HepG2 (cell line): ENCODE measurements around the gene ZBTB48. TPM values are rescaled to one million over a fixed set of nuclear protein-coding genes. Genes with fewer than 3 reads are reported as not detected.

Source experiments
- ATF7-NPFF ChIP-seq: sonication (generic); formaldehyde crosslinking; IDR thresholded peaks from 2 replicates; pipeline ENCODE4 v1.8.1; 2023; ENCODE audit warnings: mild to moderate bottlenecking, low read depth, missing genetic modification reagents, moderate library complexity
- KLF12 ChIP-seq: sonication (generic); formaldehyde crosslinking; IDR thresholded peaks from 2 replicates; pipeline ENCODE4 v1.4.0; 2020; ENCODE audit warnings: missing genetic modification reagents, borderline replicate concordance
- MATR3 ChIP-seq: sonication (generic); formaldehyde crosslinking; IDR thresholded peaks from 2 replicates; pipeline ENCODE4 v1.4.0; 2020; ENCODE audit warnings: missing genetic modification reagents
- MAZ ChIP-seq, 2 experiments: sonication (generic) in 1 of 2; formaldehyde crosslinking in 1 of 2; IDR thresholded peaks; 2 replicates each; pipeline versions ENCODE4 v1.5.0 to v1.6.1; 2012 to 2020; ENCODE audit warnings: low read depth in 2 of 2, mild to moderate bottlenecking in 2 of 2, borderline replicate concordance in 1 of 2, improper control_type of control experiment in 1 of 2, low read length in 1 of 2, missing genetic modification reagents in 1 of 2, moderate library complexity in 1 of 2
- RELA ChIP-seq: sonication (generic); formaldehyde crosslinking; IDR thresholded peaks from 2 replicates; pipeline ENCODE4 v1.4.0; 2020; ENCODE audit warnings: missing genetic modification reagents
- TFDP1 ChIP-seq: IDR thresholded peaks from 2 replicates; pipeline ENCODE4 v1.6.1; 2016; ENCODE audit warnings: missing compliant biosample characterization, missing genetic modification reagents, borderline replicate concordance
- ZNF710 ChIP-seq: sonication (generic); formaldehyde crosslinking; IDR thresholded peaks from 2 replicates; pipeline ENCODE4 v1.5.0; 2020; ENCODE audit warnings: mild to moderate bottlenecking, missing genetic modification reagents, borderline replicate concordance
- ZNF839 ChIP-seq: sonication (generic); formaldehyde crosslinking; IDR thresholded peaks from 2 replicates; pipeline ENCODE4 v1.4.0; 2020; ENCODE audit warnings: missing genetic modification reagents, mild to moderate bottlenecking, borderline replicate concordance
- polyA plus RNA-seq, 8 experiments: library from polyadenylated mRNA; depleted of rRNA in 3 of 8; stranded (reverse) in 7 of 8; unstranded in 1 of 8; fragments of >200 nt; fragmentation: Illumina TruSeq in 4 of 8; extraction: Trizol in 4 of 8; gene quantifications; 2 replicates each; pipeline versions ENCODE4 v1.2.1 to v1.2.3, GENCODE V29; 2011 to 2016; ENCODE audit warnings: low read depth in 4 of 8, missing spikeins in 1 of 8, mixed read lengths in 1 of 8; ENCODE audit not compliant: insufficient read depth in 1 of 8
- total RNA-seq, 5 experiments: library from RNA; depleted of rRNA; stranded (reverse); fragments of >200 nt; fragmentation: Illumina TruSeq; extraction: Trizol; gene quantifications; 2 replicates each; pipeline ENCODE4 v1.2.3, GENCODE V29; 2016; ENCODE audit warnings: low read depth in 1 of 5
- TF ChIP-seq, protein P1 (sequence below), 2 experiments: sonication (generic) in 1 of 2; formaldehyde crosslinking in 1 of 2; IDR thresholded peaks; 2 replicates each; pipeline versions ENCODE4 v1.4.0 to v1.6.1; 2018 to 2020; ENCODE audit warnings: missing genetic modification reagents in 2 of 2, borderline replicate concordance in 1 of 2, low read depth in 1 of 2, mild to moderate bottlenecking in 1 of 2, missing biosample characterization in 1 of 2
- TF ChIP-seq, protein P2 (sequence below), 2 experiments: fragments of 450-650 bp in 1 of 2; sonication (generic) in 1 of 2; formaldehyde crosslinking in 1 of 2; IDR thresholded peaks; 2 replicates each; pipeline versions ENCODE4 v1.6.1 to v1.8.0; 2016 to 2022; ENCODE audit warnings: antibody characterized with exemption in 1 of 2, mild to moderate bottlenecking in 1 of 2, missing genetic modification reagents in 1 of 2
- TF ChIP-seq, protein P3 (sequence below): IDR thresholded peaks from 2 replicates; pipeline ENCODE4 v1.6.1; 2016; ENCODE audit warnings: missing genetic modification reagents, missing compliant biosample characterization

The ZBTB48 gene
- total and polyA plus RNA-seq, 2 of the 13 experiments (the other 11 are each of a cell fraction or from before 2014, with no cell fraction given) = 13.0 to 17.1 TPM

DNA sequence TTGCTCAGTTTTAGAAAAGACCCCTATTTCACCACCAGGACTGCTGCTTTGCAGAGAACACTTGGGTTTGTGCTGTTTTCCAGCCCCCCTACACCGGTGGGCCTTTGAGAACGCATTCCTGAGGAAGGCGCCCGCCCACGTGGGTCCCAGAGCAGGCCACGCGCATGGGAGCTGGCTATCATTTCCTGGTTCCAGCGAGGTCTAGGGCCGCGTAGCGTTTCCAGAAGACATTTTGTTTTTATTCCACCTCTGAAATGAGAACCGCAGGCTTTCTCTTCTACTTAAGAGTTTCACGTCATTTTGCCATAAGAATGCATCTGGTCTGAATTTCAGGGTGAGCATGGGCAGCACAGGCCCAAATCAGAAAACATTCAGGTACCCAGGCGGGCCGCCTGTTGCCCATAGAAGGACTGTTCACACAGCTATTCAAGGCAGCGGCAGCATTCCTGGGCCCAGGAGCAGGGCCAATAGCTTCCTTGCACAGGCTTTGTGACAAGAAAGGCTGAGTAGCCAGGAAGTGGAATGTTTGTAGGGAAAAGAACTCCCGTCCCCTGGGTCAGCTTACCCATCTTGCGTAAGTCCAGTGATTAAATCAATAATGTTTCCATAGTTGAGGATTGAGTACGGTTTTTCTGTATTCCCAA is 24.2 kb downstream of the ZBTB48 start (continued):
- TF ChIP-seq, protein P1, sequence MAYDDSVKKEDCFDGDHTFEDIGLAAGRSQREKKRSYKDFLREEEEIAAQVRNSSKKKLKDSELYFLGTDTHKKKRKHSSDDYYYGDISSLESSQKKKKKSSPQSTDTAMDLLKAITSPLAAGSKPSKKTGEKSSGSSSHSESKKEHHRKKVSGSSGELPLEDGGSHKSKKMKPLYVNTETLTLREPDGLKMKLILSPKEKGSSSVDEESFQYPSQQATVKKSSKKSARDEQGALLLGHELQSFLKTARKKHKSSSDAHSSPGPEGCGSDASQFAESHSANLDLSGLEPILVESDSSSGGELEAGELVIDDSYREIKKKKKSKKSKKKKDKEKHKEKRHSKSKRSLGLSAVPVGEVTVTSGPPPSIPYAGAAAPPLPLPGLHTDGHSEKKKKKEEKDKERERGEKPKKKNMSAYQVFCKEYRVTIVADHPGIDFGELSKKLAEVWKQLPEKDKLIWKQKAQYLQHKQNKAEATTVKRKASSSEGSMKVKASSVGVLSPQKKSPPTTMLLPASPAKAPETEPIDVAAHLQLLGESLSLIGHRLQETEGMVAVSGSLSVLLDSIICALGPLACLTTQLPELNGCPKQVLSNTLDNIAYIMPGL (CRISPR knock-in tag; IDR thresholded peaks at IDR 0.05; ENCODE audit: borderline replicate concordance in 1 of 2, low read depth in 1 of 2) = peak in 1 of 2 experiments; percentile 52; a peak in 1 of 4 replicates
- TF ChIP-seq TFDP1 (CRISPR knock-in tag) (peak; percentile 70; the same call in 1 of the 2 replicates), ZNF710 (CRISPR knock-in tag) (peak; percentile 64; the same call in 1 of the 2 replicates), RELA (CRISPR knock-in tag) (peak; percentile 52; the same call in 1 of the 2 replicates), ZNF839 (CRISPR knock-in tag) (no peak), MATR3 (CRISPR knock-in tag) (no peak), KLF12 (CRISPR knock-in tag) (0 out of 2 replicates have a peak, but pooled peaks have one; percentile 9), MAZ (IDR thresholded peaks at IDR 0.05; ENCODE audit: borderline replicate concordance, low read depth, low read length) (no peak), MAZ (CRISPR knock-in tag; IDR thresholded peaks at IDR 0.05; ENCODE audit: low read depth) (0 out of 2 replicates have a peak, but pooled peaks have one; percentile 30), ATF7-NPFF (peak; percentile 63)
- TF ChIP-seq, protein P2, sequence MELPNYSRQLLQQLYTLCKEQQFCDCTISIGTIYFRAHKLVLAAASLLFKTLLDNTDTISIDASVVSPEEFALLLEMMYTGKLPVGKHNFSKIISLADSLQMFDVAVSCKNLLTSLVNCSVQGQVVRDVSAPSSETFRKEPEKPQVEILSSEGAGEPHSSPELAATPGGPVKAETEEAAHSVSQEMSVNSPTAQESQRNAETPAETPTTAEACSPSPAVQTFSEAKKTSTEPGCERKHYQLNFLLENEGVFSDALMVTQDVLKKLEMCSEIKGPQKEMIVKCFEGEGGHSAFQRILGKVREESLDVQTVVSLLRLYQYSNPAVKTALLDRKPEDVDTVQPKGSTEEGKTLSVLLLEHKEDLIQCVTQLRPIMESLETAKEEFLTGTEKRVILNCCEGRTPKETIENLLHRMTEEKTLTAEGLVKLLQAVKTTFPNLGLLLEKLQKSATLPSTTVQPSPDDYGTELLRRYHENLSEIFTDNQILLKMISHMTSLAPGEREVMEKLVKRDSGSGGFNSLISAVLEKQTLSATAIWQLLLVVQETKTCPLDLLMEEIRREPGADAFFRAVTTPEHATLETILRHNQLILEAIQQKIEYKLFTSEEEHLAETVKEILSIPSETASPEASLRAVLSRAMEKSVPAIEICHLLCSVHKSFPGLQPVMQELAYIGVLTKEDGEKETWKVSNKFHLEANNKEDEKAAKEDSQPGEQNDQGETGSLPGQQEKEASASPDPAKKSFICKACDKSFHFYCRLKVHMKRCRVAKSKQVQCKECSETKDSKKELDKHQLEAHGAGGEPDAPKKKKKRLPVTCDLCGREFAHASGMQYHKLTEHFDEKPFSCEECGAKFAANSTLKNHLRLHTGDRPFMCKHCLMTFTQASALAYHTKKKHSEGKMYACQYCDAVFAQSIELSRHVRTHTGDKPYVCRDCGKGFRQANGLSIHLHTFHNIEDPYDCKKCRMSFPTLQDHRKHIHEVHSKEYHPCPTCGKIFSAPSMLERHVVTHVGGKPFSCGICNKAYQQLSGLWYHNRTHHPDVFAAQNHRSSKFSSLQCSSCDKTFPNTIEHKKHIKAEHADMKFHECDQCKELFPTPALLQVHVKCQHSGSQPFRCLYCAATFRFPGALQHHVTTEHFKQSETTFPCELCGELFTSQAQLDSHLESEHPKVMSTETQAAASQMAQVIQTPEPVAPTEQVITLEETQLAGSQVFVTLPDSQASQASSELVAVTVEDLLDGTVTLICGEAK (IDR thresholded peaks at IDR 0.05) = no peak
- TF ChIP-seq, protein P2 (CRISPR knock-in tag; IDR thresholded peaks at IDR 0.05) = no peak; the same call in 1 of the 2 replicates
- TF ChIP-seq, protein P3, sequence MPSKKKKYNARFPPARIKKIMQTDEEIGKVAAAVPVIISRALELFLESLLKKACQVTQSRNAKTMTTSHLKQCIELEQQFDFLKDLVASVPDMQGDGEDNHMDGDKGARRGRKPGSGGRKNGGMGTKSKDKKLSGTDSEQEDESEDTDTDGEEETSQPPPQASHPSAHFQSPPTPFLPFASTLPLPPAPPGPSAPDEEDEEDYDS (CRISPR knock-in tag) = peak; percentile 88
